HCEC 1CT (cell line): ENCODE results near the gene RASAL2.

ENCODE experiments used
- DNase-seq: peaks from one replicate; pipeline ENCODE4 v3.0.0-alpha.2; 2017

Gene RASAL2

GRCh38 chr1:178470411-178470960, 376.6 kb downstream of the RASAL2 start:
- no peak for DNase-seq

- no peak for DNase-seq
These were observed 378.6 kb downstream of the RASAL2 start for GRCh38 chr1:178472531-178472930.

GRCh38 chr1:178477373-178477772, 383.5 kb downstream of the RASAL2 start:
- no peak for DNase-seq

- no peak for DNase-seq
These were observed 383.9 kb downstream of the RASAL2 start for GRCh38 chr1:178477841-178478240.

- DNase-seq: no peak
These were observed 389.5 kb downstream of the RASAL2 start for GRCh38 chr1:178483251-178483957.

- no peak for DNase-seq
These were observed 390.9 kb downstream of the RASAL2 start for GRCh38 chr1:178484698-178485225.

- DNase-seq: no peak
These were observed 391.7 kb downstream of the RASAL2 start for GRCh38 chr1:178485541-178485981.

- no peak for DNase-seq
These were observed 392.5 kb downstream of the RASAL2 start for GRCh38 chr1:178486100-178487069.

GRCh38 chr1:178487070-178487615, 393.2 kb downstream of the RASAL2 start:
- DNase-seq: no peak

GRCh38 chr1:178488393-178488792, 394.5 kb downstream of the RASAL2 start:
- no peak for DNase-seq

GRCh38 chr1:178489399-178489798, 395.5 kb downstream of the RASAL2 start:
- no peak for DNase-seq

GRCh38 chr1:178490136-178490535, 396.2 kb downstream of the RASAL2 start:
- no peak for DNase-seq

- DNase-seq: no peak
These were observed 397.1 kb downstream of the RASAL2 start for GRCh38 chr1:178490967-178491366.

- no peak for DNase-seq
These were observed 397.8 kb downstream of the RASAL2 start for GRCh38 chr1:178491721-178492120.

GRCh38 chr1:178492341-178492740, 398.4 kb downstream of the RASAL2 start:
- no peak for DNase-seq

GRCh38 chr1:178493301-178493741, 399.4 kb downstream of the RASAL2 start:
- no peak for DNase-seq

GRCh38 chr1:178494569-178494971, 400.7 kb downstream of the RASAL2 start:
- DNase-seq: no peak

GRCh38 chr1:178495158-178495557, 401.3 kb downstream of the RASAL2 start:
- DNase-seq: no peak

- no peak for DNase-seq
These were observed 402.0 kb downstream of the RASAL2 start for GRCh38 chr1:178495741-178496409.

- DNase-seq: no peak
These were observed 402.7 kb downstream of the RASAL2 start, which contains the start of gene CLEC20A for GRCh38 chr1:178496410-178497135. Gene CLEC20A (minus strand): TSS chr1:178496964. CDS start chr1:178496939, 25 bp downstream.

- no peak for DNase-seq
These were observed 404.1 kb downstream of the RASAL2 start for GRCh38 chr1:178497903-178498478.
